SU-DHL-6 (cell line): Measurements from ENCODE around the gene ACBD6.

ENCODE experiments used
- H2AFZ ChIP-seq: fragments of 200-600 bp; sonication (generic); 2 replicates; pipeline ENCODE4 v1.6.1; 2014; ENCODE audit warnings: low read depth, mild to moderate bottlenecking, moderate library complexity, mixed read lengths, antibody characterized with exemption, low read length; ENCODE audit not compliant: severe bottlenecking
- H3F3A ChIP-seq: fragments of 200-600 bp; shearing (Covaris generic); 2 replicates; pipeline ENCODE4 v1.6.0; 2016; ENCODE audit warnings: antibody characterized with exemption, mild to moderate bottlenecking; ENCODE audit not compliant: insufficient read depth
- H3K27ac ChIP-seq: fragments of 200-600 bp; sonication (generic); 2 replicates; pipeline ENCODE4 v1.5.1; 2016; ENCODE audit warnings: low read depth, mild to moderate bottlenecking, low read length, moderate library complexity, mixed read lengths
- H3K27me3 ChIP-seq: fragments of 200-600 bp; sonication (generic), shearing (Covaris generic); 2 replicates; pipeline ENCODE4 v1.6.0; 2014; ENCODE audit warnings: mild to moderate bottlenecking, low read length
- H3K36me3 ChIP-seq: fragments of 200-600 bp; sonication (generic); 2 replicates; pipeline ENCODE4 v1.6.1; 2014; ENCODE audit warnings: mild to moderate bottlenecking, low read length, mixed read lengths
- H3K4me2 ChIP-seq: fragments of 300-600, 200-600 bp; shearing (Covaris generic), sonication (generic); 2 replicates; pipeline ENCODE4 v1.6.0; 2014; ENCODE audit warnings: low read length, low read depth, mild to moderate bottlenecking; ENCODE audit not compliant: poor library complexity, severe bottlenecking
- H3K4me3 ChIP-seq: fragments of 200-600 bp; sonication (generic); 2 replicates; pipeline ENCODE4 v1.5.1; 2014; ENCODE audit warnings: antibody characterized with exemption, low read length, mild to moderate bottlenecking, mixed read lengths; ENCODE audit not compliant: insufficient read depth, poor library complexity, severe bottlenecking
- H3K79me2 ChIP-seq: fragments of 200-600 bp; sonication (generic); 2 replicates; pipeline ENCODE4 v1.6.1; 2014; ENCODE audit warnings: mild to moderate bottlenecking, low read length, moderate library complexity; ENCODE audit not compliant: insufficient read depth
- H3K9ac ChIP-seq: fragments of 200-600 bp; sonication (generic); 2 replicates; pipeline ENCODE4 v1.7.0; 2014; ENCODE audit warnings: mild to moderate bottlenecking, low read length
- H3K9me2 ChIP-seq: fragments of 200-600 bp; sonication (generic); replicated peaks from 2 replicates; pipeline ENCODE4 v1.6.1; 2014; ENCODE audit warnings: low read length; ENCODE audit not compliant: insufficient read depth
- H3K9me3 ChIP-seq: fragments of 200-600 bp; sonication (generic); 2 replicates; pipeline ENCODE4 v1.6.1; 2014; ENCODE audit warnings: low read length, mixed read lengths; ENCODE audit not compliant: insufficient read depth
- H4K20me1 ChIP-seq: fragments of 200-600 bp; sonication (generic); 2 replicates; pipeline ENCODE4 v1.6.1; 2014; ENCODE audit warnings: low read depth, mild to moderate bottlenecking, antibody characterized with exemption, low read length, moderate library complexity, mixed read lengths
- EZH2phosphoT487 ChIP-seq: fragments of 200-600 bp; sonication (generic), shearing (Covaris generic); conservative IDR thresholded peaks from 2 replicates; pipeline ENCODE4 v1.6.1; 2018; ENCODE audit warnings: mild to moderate bottlenecking, antibody characterized with exemption, low read length, moderate library complexity, mixed read lengths
- TF ChIP-seq, protein P1 (sequence below): fragments of 200-600 bp; sonication (generic); IDR thresholded peaks from one replicate; pipeline ENCODE4 v1.5.1; 2017; ENCODE audit warnings: antibody characterized with exemption, mild to moderate bottlenecking, low read length, moderate library complexity; ENCODE audit not compliant: insufficient read depth, poor library complexity, severe bottlenecking

ACBD6 gene

DNA sequence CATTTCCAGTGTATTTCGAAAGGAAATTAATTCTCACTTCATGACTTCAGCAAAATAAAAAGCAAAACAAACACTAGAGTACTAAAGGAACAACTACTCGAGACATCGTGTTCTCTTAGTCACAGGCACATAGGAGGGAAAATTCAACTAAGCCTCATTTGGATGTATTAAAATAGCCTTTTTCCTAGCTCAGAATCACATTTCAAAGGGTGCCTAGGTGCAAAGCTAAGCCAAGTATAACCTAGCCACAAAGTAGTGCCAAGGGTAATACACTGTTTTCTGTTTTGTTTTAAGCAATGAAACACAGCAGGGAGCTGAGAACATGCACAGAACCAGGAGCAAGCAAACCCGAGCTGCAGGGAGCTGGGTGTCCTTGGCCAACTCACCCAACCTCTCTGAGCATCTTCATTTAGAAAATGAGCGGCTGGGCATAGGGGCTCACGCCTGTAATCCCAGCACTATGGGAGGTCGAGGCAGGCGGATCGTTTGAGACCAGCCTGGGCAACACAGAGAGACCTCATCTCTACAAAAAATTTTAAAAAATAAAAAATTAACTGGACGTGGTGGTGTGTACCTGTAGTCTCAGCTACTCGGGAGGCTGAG, 26.6 kb upstream of the ACBD6 start:
- H3K27me3 ChIP-seq, result no peaks in the 10 kb centered on the region
- TF ChIP-seq, protein P1, sequence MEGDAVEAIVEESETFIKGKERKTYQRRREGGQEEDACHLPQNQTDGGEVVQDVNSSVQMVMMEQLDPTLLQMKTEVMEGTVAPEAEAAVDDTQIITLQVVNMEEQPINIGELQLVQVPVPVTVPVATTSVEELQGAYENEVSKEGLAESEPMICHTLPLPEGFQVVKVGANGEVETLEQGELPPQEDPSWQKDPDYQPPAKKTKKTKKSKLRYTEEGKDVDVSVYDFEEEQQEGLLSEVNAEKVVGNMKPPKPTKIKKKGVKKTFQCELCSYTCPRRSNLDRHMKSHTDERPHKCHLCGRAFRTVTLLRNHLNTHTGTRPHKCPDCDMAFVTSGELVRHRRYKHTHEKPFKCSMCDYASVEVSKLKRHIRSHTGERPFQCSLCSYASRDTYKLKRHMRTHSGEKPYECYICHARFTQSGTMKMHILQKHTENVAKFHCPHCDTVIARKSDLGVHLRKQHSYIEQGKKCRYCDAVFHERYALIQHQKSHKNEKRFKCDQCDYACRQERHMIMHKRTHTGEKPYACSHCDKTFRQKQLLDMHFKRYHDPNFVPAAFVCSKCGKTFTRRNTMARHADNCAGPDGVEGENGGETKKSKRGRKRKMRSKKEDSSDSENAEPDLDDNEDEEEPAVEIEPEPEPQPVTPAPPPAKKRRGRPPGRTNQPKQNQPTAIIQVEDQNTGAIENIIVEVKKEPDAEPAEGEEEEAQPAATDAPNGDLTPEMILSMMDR, result no peak
- no peak for TF ChIP-seq EZH2phosphoT487
- H3K9ac ChIP-seq, result no peak overlapping the region
- no peaks in the 10 kb centered on the region for H3K36me3 ChIP-seq
- H3K9me3 ChIP-seq, result no peaks in the 10 kb centered on the region
- no peaks in the 10 kb centered on the region for H3F3A ChIP-seq
- H3K27ac ChIP-seq, result no peak overlapping the region
- H3K79me2 ChIP-seq, result no peaks in the 10 kb centered on the region
- H3K9me2 ChIP-seq, result no peaks in the 10 kb centered on the region
- H4K20me1 ChIP-seq, result no peaks in the 10 kb centered on the region
- H2AFZ ChIP-seq, result no peak overlapping the region
- H3K4me3 ChIP-seq, result no peak overlapping the region
- no peak overlapping the region for H3K4me2 ChIP-seq

DNA sequence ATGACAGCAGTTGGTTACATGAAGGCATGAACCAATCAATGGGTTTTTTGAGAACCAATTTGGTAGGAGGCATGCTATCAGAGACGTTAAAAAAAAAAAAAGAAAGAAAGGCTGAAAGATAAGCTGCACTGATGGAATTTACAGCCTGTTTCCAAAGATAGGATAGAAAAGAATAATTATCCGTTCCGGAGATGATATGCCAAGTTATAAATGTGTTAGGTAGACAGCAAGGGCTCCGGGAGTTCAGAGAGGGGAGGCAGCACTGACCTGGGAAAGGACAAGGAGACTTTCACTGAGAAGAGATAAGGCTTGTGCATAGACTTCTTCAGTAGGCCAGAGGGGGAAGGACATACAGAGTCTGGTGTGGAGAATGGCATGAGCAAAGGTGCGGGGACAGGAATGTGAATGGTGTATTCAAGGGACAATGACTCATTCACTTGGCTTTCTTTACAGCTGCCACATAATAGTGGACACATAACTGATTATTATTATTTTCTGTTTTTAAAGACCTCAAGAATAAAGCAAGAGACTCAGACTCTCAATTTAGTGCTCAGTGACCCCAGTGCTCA, 24.8 kb upstream of the ACBD6 start:
- Histone ChIP-seq H3K27ac (no peak overlapping the region), H2AFZ (no peak overlapping the region), H3K4me2 (no peak overlapping the region), H3K4me3 (no peak overlapping the region), H3K9me3 (no peaks in the 10 kb centered on the region), H3K36me3 (no peaks in the 10 kb centered on the region), H3K27me3 (no peaks in the 10 kb centered on the region), H3K9me2 (no peaks in the 10 kb centered on the region), H3K9ac (no peak overlapping the region), H3K79me2 (no peaks in the 10 kb centered on the region), H3F3A (no peaks in the 10 kb centered on the region), H4K20me1 (no peaks in the 10 kb centered on the region)
- TF ChIP-seq, protein P1, result no peak
- TF ChIP-seq EZH2phosphoT487, result no peak

- no peak overlapping the region for H3K27ac ChIP-seq
- peak overlapping the region; percentile 56 for H2AFZ ChIP-seq
- H3K9me2 ChIP-seq, result no peaks in the 10 kb centered on the region
- peak overlapping the region; percentile 28 for H3K4me2 ChIP-seq
- H3K79me2 ChIP-seq, result no peaks in the 10 kb centered on the region
- H3K9me3 ChIP-seq, result no peaks in the 10 kb centered on the region
- no peak overlapping the region for H3K9ac ChIP-seq
- no peaks in the 10 kb centered on the region for H3K27me3 ChIP-seq
- H3K36me3 ChIP-seq, result no peaks in the 10 kb centered on the region
- no peak for TF ChIP-seq EZH2phosphoT487
- TF ChIP-seq, protein P1, result no peak
- H3F3A ChIP-seq, result no peaks in the 10 kb centered on the region
- H3K4me3 ChIP-seq, result no peak overlapping the region
- no peaks in the 10 kb centered on the region for H4K20me1 ChIP-seq
Observed at GRCh38 chr1:180525715-180526039, 23.3 kb upstream of the ACBD6 start.
